IMR-90 (cell line): ENCODE results near the gene PHACTR3. TPM values are rescaled to one million over a fixed set of nuclear protein-coding genes. Genes with fewer than 3 reads are reported as not detected.

ENCODE experiments used
- ATAC-seq: fragments of 200-7000 bp; cut with Tn5 transposase; 2 replicates; pipeline ENCODE4 v1.9.1; 2020; ENCODE audit warnings: low read depth, mild to moderate bottlenecking, moderate library complexity
- BruUV-seq: library from RNA; stranded (reverse); fragments of 400-500 nt; replicated peaks from 2 replicates; lab custom pipeline; 2021; lab: Mats Ljungman, UMichigan
- CTCF ChIA-PET: fragments of 300-600 bp; formaldehyde crosslinking; extraction: SDS; loops from one replicate; lab custom pipeline; 2021; ENCODE audit warnings: antibody characterized with exemption; lab: Yijun Ruan, JAX
- POLR2A ChIA-PET: fragments of 300-600 bp; sonication (Branson Sonifier 250); formaldehyde crosslinking; loops from one replicate; lab custom pipeline; 2022; ENCODE audit warnings: antibody characterized with exemption; ENCODE audit not compliant: unreplicated experiment; lab: Charles Lee
- DNase-seq: peaks from one replicate; pipeline ENCODE4 v3.0.0; 2013
- H2AFZ ChIP-seq: replicated peaks from 2 replicates; pipeline ENCODE3; 2013; ENCODE audit warnings: low read length, mild to moderate bottlenecking; ENCODE audit not compliant: poor library complexity
- H2AK5ac ChIP-seq: 2 replicates; pipeline ENCODE4 v1.6.1; 2013; ENCODE audit warnings: low read depth, low read length, inconsistent platforms
- H2AK9ac ChIP-seq: replicated peaks from 2 replicates; pipeline ENCODE3; 2013; ENCODE audit warnings: mild to moderate bottlenecking, low read depth, low read length, moderate library complexity; ENCODE audit not compliant: poor library complexity
- H2BK120ac ChIP-seq: 2 replicates; pipeline ENCODE4 v1.6.1; 2013; ENCODE audit warnings: low read depth, low read length, inconsistent platforms
- H2BK15ac ChIP-seq: 3 replicates; pipeline ENCODE4 v1.6.1; 2013; ENCODE audit warnings: low read depth, low read length, inconsistent platforms
- H2BK20ac ChIP-seq: 2 replicates; pipeline ENCODE4 v1.6.1; 2013; ENCODE audit warnings: low read depth, mild to moderate bottlenecking, inconsistent platforms, low read length, moderate library complexity
- H2BK5ac ChIP-seq: 2 replicates; pipeline ENCODE4 v1.6.1; 2013; ENCODE audit warnings: mild to moderate bottlenecking, low read depth, low read length, inconsistent platforms; ENCODE audit not compliant: poor library complexity, severe bottlenecking
- H3K14ac ChIP-seq: replicated peaks from 2 replicates; pipeline ENCODE4 v1.6.1; 2013; ENCODE audit warnings: low read depth, low read length, inconsistent platforms
- H3K18ac ChIP-seq: 2 replicates; pipeline ENCODE4 v1.6.1; 2013; ENCODE audit warnings: low read depth, low read length, control low read depth
- H3K23ac ChIP-seq: 2 replicates; pipeline ENCODE4 v1.6.1; 2013; ENCODE audit warnings: low read depth, low read length, inconsistent platforms
- H3K27ac ChIP-seq: 2 replicates; pipeline ENCODE4 v1.5.1; 2013; ENCODE audit warnings: mild to moderate bottlenecking, control low read depth, low read length; ENCODE audit not compliant: insufficient read depth
- H3K27me3 ChIP-seq: 2 replicates; pipeline ENCODE4 v1.6.1; 2013; ENCODE audit warnings: low read length; ENCODE audit not compliant: control insufficient read depth, insufficient read depth
- H3K36me3 ChIP-seq: 2 replicates; pipeline ENCODE4 v1.6.1; 2013; ENCODE audit warnings: low read length, mixed read lengths; ENCODE audit not compliant: control insufficient read depth, insufficient read depth
- H3K4ac ChIP-seq: 2 replicates; pipeline ENCODE4 v1.6.1; 2013; ENCODE audit warnings: low read depth, low read length, inconsistent platforms
- H3K4me1 ChIP-seq: 2 replicates; pipeline ENCODE4 v1.6.1; 2013; ENCODE audit warnings: low read length, mixed read lengths; ENCODE audit not compliant: control insufficient read depth, insufficient read depth
- H3K4me2 ChIP-seq: 2 replicates; pipeline ENCODE4 v1.6.1; 2013; ENCODE audit warnings: low read depth, mild to moderate bottlenecking, control low read depth, low read length, moderate library complexity
- H3K4me3 ChIP-seq: 2 replicates; pipeline ENCODE4 v1.5.1; 2013; ENCODE audit warnings: low read depth, mild to moderate bottlenecking, control low read depth, low read length, moderate library complexity; ENCODE audit not compliant: insufficient read depth
- H3K56ac ChIP-seq: 2 replicates; pipeline ENCODE4 v1.6.1; 2013; ENCODE audit warnings: low read length, inconsistent platforms; ENCODE audit not compliant: insufficient read depth; ENCODE audit errors: extremely low read depth
- H3K79me1 ChIP-seq, 2 experiments: 2 replicates each; pipeline ENCODE4 v1.6.1; 2013; ENCODE audit warnings: low read length in 2 of 2, inconsistent platforms in 1 of 2, low read depth in 1 of 2
- H3K9ac ChIP-seq: 2 replicates; pipeline ENCODE4 v1.6.1; 2013; ENCODE audit warnings: low read depth, low read length, control low read depth
- H3K9me1 ChIP-seq: 2 replicates; pipeline ENCODE4 v1.6.1; 2013; ENCODE audit warnings: low read length, inconsistent platforms; ENCODE audit not compliant: insufficient read depth
- H3K9me3 ChIP-seq: 2 replicates; pipeline ENCODE4 v1.6.1; 2013; ENCODE audit warnings: low read length; ENCODE audit not compliant: control insufficient read depth, insufficient read depth
- H4K20me1 ChIP-seq: 2 replicates; pipeline ENCODE4 v1.6.1; 2013; ENCODE audit warnings: low read length, inconsistent platforms; ENCODE audit not compliant: insufficient read depth
- H4K5ac ChIP-seq: 2 replicates; pipeline ENCODE4 v1.6.1; 2013; ENCODE audit warnings: mild to moderate bottlenecking, low read depth, low read length, control low read depth
- H4K8ac ChIP-seq, 2 experiments: 2 replicates each; pipeline ENCODE4 v1.6.1; 2013; ENCODE audit warnings: low read depth in 2 of 2, low read length in 2 of 2, control low read depth in 1 of 2, inconsistent platforms in 1 of 2
- H4K91ac ChIP-seq: 2 replicates; pipeline ENCODE4 v1.6.1; 2013; ENCODE audit warnings: low read depth, low read length, inconsistent platforms; ENCODE audit not compliant: insufficient read depth
- BHLHE40 ChIP-seq: fragments of 150-350 bp; IDR thresholded peaks from 2 replicates; pipeline ENCODE4 v1.6.1; 2016; ENCODE audit warnings: mild to moderate bottlenecking, low read depth, low read length
- CHD1 ChIP-seq: IDR thresholded peaks from 2 replicates; pipeline ENCODE4 v1.6.1; 2012; ENCODE audit warnings: low read depth, low read length, improper control_type of control experiment
- CTCF ChIP-seq: conservative IDR thresholded peaks from 2 replicates; pipeline ENCODE4 v1.5.1; 2012; ENCODE audit warnings: mild to moderate bottlenecking, low read depth, low read length, improper control_type of control experiment
- MXI1 ChIP-seq: IDR thresholded peaks from 2 replicates; pipeline ENCODE4 v1.6.1; 2012; ENCODE audit warnings: low read depth, mild to moderate bottlenecking, low read length, moderate library complexity, borderline replicate concordance
- NFE2L2 ChIP-seq: fragments of 150-350 bp; IDR thresholded peaks from 2 replicates; pipeline ENCODE4 v1.6.1; 2016; ENCODE audit warnings: low read depth, mild to moderate bottlenecking, low read length
- RCOR1 ChIP-seq: IDR thresholded peaks from 2 replicates; pipeline ENCODE4 v1.6.1; 2012; ENCODE audit warnings: mild to moderate bottlenecking, low read length, improper control_type of control experiment; ENCODE audit not compliant: insufficient replicate concordance
- WGBS, 2 experiments: methylation state at CpG; one replicate each; pipeline versions ENCODE4 v1.1.5 to v1.1.7; 2013; ENCODE audit warnings: missing lambda C conversion rate in 2 of 2; ENCODE audit not compliant: insufficient read length in 1 of 2; ENCODE audit errors: extremely low coverage in 2 of 2; 5-methylcytosine and 5-hydroxymethylcytosine counted together
- dilution Hi-C: fragments of 300-500 bp; cut with HindIII; formaldehyde crosslinking; loops from one replicate; pipeline ENCODE4 v1.14.3; 2018; ENCODE audit warnings: low sequenced_read_pairs; ENCODE audit not compliant: unreplicated experiment
- in situ Hi-C: fragments of 300-500 bp; cut with MboI; formaldehyde crosslinking; loops from 3 replicates; pipeline ENCODE4 v1.14.3; 2019; ENCODE audit warnings: low sequenced_read_pairs, inconsistent platforms, mixed read lengths
- intact Hi-C: fragments of 100-400 bp; cut with micrococcal nuclease; formaldehyde crosslinking; loops from 2 replicates; pipeline ENCODE4 v1.10.0; 2022
- polyA plus RNA-seq, 3 experiments: library from polyadenylated mRNA; depleted of rRNA; stranded (reverse); fragments of >200 nt; gene quantifications; 2 replicates each; pipeline ENCODE4 v1.2.3, GENCODE V29; 2012; ENCODE audit warnings: low replicate concordance in 1 of 3
- total RNA-seq: library from RNA; depleted of rRNA; stranded (reverse); fragments of >200 nt; gene quantifications from 2 replicates; pipeline ENCODE4 v1.2.3, GENCODE V29; 2012

Gene PHACTR3
- total and polyA plus RNA-seq, 2 of the 4 experiments (the other 2 are of a cell fraction) = not detected

- H3K36me3 ChIP-seq = no peaks in the 10 kb centered on the region
- H3K27ac ChIP-seq = no peak overlapping the region
- H3K27me3 ChIP-seq = no peaks in the 10 kb centered on the region
- H3K23ac ChIP-seq = no peak overlapping the region
- H3K56ac ChIP-seq = no peak overlapping the region
- no peak overlapping the region for H2AK5ac ChIP-seq
- H3K4me3 ChIP-seq = no peak overlapping the region
- no peaks in the 10 kb centered on the region for H4K20me1 ChIP-seq
- in situ Hi-C loops (no loop called here), dilution Hi-C loops (no loop called here), intact Hi-C loops (no loop called here)
- no peaks in the 10 kb centered on the region for H3K79me1 ChIP-seq
- no peak overlapping the region for H2BK5ac ChIP-seq
- no peak overlapping the region for H2BK120ac ChIP-seq
- POLR2A ChIA-PET = no interaction called here
- H3K4me1 ChIP-seq = no peaks in the 10 kb centered on the region
- ATAC-seq (no peak), DNase-seq (no peak)
- H4K5ac ChIP-seq = no peak overlapping the region
- H2BK20ac ChIP-seq = no peak overlapping the region
- H3K14ac ChIP-seq = no peak overlapping the region
- no peak overlapping the region for H3K4ac ChIP-seq
- WGBS, 2 experiments = 57% methylated on average over 3 of the region's 5 CpGs; no CpG with 5 or more reads in 1 of the 2 experiments
- H2BK15ac ChIP-seq = no peak overlapping the region
- H3K9ac ChIP-seq = no peak overlapping the region
- no peak overlapping the region for H4K91ac ChIP-seq
- no peak overlapping the region for H3K18ac ChIP-seq
- BruUV-seq = no TSS peak
- H3K9me3 ChIP-seq = peaks cover 29% of the 10 kb centered on the region
- no peak overlapping the region for H2AFZ ChIP-seq
- no peaks in the 10 kb centered on the region for H3K9me1 ChIP-seq
- H3K4me2 ChIP-seq = no peak overlapping the region
- H4K8ac ChIP-seq = no peak overlapping the region
- no peak overlapping the region for H2AK9ac ChIP-seq
- TF ChIP-seq BHLHE40 = no peak
- no peak for TF ChIP-seq MXI1
- TF ChIP-seq CTCF = no peak
- TF ChIP-seq CHD1 = no peak
- no peak for TF ChIP-seq RCOR1
- TF ChIP-seq NFE2L2 = no peak
- CTCF ChIA-PET = no interaction called here
Measured at GRCh38 chr20:59729506-59729905, 125.2 kb downstream of the PHACTR3 start.
